Neuronal stem cell (in vitro differentiated cells): Measurements from ENCODE around the gene SSRP1.

ENCODE experiments used
- DNase-seq: peaks from one replicate; pipeline ENCODE4 v3.0.0-alpha.2; 2013; ENCODE audit warnings: low spot score
- H2AFZ ChIP-seq: one replicate; pipeline ENCODE4 v1.6.1; 2013; ENCODE audit warnings: mild to moderate bottlenecking, low read length, inconsistent platforms
- H2AK5ac ChIP-seq: 2 replicates; pipeline ENCODE4 v1.6.1; 2013; ENCODE audit warnings: low read depth, mild to moderate bottlenecking, inconsistent platforms, low read length, moderate library complexity, mixed read lengths
- H2BK120ac ChIP-seq: 2 replicates; pipeline ENCODE4 v1.6.1; 2013; ENCODE audit warnings: low read depth, mild to moderate bottlenecking, inconsistent platforms, low read length, moderate library complexity, mixed read lengths
- H2BK12ac ChIP-seq: one replicate; pipeline ENCODE4 v1.6.1; 2013; ENCODE audit warnings: low read length, inconsistent platforms
- H2BK15ac ChIP-seq: 2 replicates; pipeline ENCODE4 v1.6.1; 2013; ENCODE audit warnings: mild to moderate bottlenecking, low read length, inconsistent platforms, mixed read lengths
- H2BK5ac ChIP-seq: one replicate; pipeline ENCODE4 v1.6.1; 2013; ENCODE audit warnings: inconsistent platforms, mild to moderate bottlenecking, low read length, moderate library complexity
- H3K14ac ChIP-seq: one replicate; pipeline ENCODE4 v1.6.1; 2013; ENCODE audit warnings: low read length, inconsistent platforms
- H3K18ac ChIP-seq: 2 replicates; pipeline ENCODE4 v1.6.1; 2013; ENCODE audit warnings: low read length, inconsistent platforms
- H3K23ac ChIP-seq: 2 replicates; pipeline ENCODE4 v1.6.1; 2013; ENCODE audit warnings: low read depth, mild to moderate bottlenecking, mixed read lengths, low read length, inconsistent platforms; ENCODE audit not compliant: poor library complexity
- H3K27ac ChIP-seq: replicated peaks from 3 replicates; pipeline ENCODE4 v1.5.1; 2013; ENCODE audit warnings: low read length, inconsistent platforms
- H3K27me3 ChIP-seq, 3 experiments: 2 replicates each; pipeline ENCODE4 v1.6.1; 2013; ENCODE audit warnings: low read length in 3 of 3, mild to moderate bottlenecking in 2 of 3, inconsistent platforms in 1 of 3, low read depth in 1 of 3, mixed read lengths in 1 of 3, moderate library complexity in 1 of 3; ENCODE audit not compliant: control insufficient read depth in 3 of 3, insufficient read depth in 3 of 3
- H3K36me3 ChIP-seq, 2 donors: replicated peaks in 1 of 2; 2 replicates each; pipeline ENCODE4 v1.6.1; 2013; ENCODE audit warnings: low read length in 2 of 2; ENCODE audit not compliant: control insufficient read depth in 2 of 2, insufficient read depth in 2 of 2
- H3K4ac ChIP-seq: 2 replicates; pipeline ENCODE4 v1.6.1; 2013; ENCODE audit warnings: inconsistent platforms, mild to moderate bottlenecking, low read length, moderate library complexity
- H3K4me1 ChIP-seq, 2 donors: 1 replicate in 1 of 2; 2 replicates in 1 of 2; pipeline ENCODE4 v1.6.1; 2013; ENCODE audit warnings: low read length in 2 of 2, low read depth in 1 of 2; ENCODE audit not compliant: control insufficient read depth in 2 of 2, insufficient read depth in 1 of 2
- H3K4me2 ChIP-seq: one replicate; pipeline ENCODE4 v1.6.1; 2013; ENCODE audit warnings: mild to moderate bottlenecking, low read length, inconsistent platforms; ENCODE audit not compliant: insufficient read depth, poor library complexity, severe bottlenecking
- H3K4me3 ChIP-seq, 2 donors: 2 replicates each; pipeline ENCODE4 v1.5.1; 2013; ENCODE audit warnings: low read length in 2 of 2, mild to moderate bottlenecking in 2 of 2, inconsistent platforms in 1 of 2, moderate library complexity in 1 of 2
- H3K79me1 ChIP-seq: one replicate; pipeline ENCODE4 v1.6.1; 2013; ENCODE audit warnings: low read depth, mild to moderate bottlenecking, inconsistent platforms, low read length, moderate library complexity
- H3K9ac ChIP-seq: one replicate; pipeline ENCODE4 v1.6.1; 2013; ENCODE audit warnings: mild to moderate bottlenecking, low read depth, low read length, inconsistent platforms; ENCODE audit not compliant: poor library complexity
- H3K9me3 ChIP-seq, 2 donors: replicated peaks in 1 of 2; 2 replicates each; pipeline versions ENCODE3 to v1.6.1; 2013; ENCODE audit warnings: low read length in 2 of 2, mild to moderate bottlenecking in 2 of 2, inconsistent platforms in 1 of 2, low read depth in 1 of 2, mixed read lengths in 1 of 2, moderate library complexity in 1 of 2; ENCODE audit not compliant: control insufficient read depth in 2 of 2, insufficient read depth in 1 of 2
- H4K8ac ChIP-seq: one replicate; pipeline ENCODE4 v1.6.1; 2013; ENCODE audit warnings: low read depth, mild to moderate bottlenecking, inconsistent platforms, low read length, moderate library complexity
- H4K91ac ChIP-seq: one replicate; pipeline ENCODE4 v1.6.1; 2013; ENCODE audit warnings: low read length, low read depth, mild to moderate bottlenecking, inconsistent platforms; ENCODE audit not compliant: poor library complexity
- WGBS, 2 donors: extraction: QIAGEN DNeasy Blood & Tissue Kit; methylation state at CpG; one replicate each; pipeline ENCODE4 v1.1.7; 2013; ENCODE audit warnings: missing lambda C conversion rate in 2 of 2, mixed read lengths in 1 of 2; ENCODE audit not compliant: insufficient read length in 2 of 2, insufficient replicate concordance in 1 of 2; ENCODE audit errors: extremely low coverage in 2 of 2; 5-methylcytosine and 5-hydroxymethylcytosine counted together

SSRP1 gene

GRCh38 chr11:57359896-57360690, 24.4 kb upstream of the SSRP1 start:
- DNase-seq, result no peak
- H3K4me1 ChIP-seq, result peaks cover 3 to 4% of the 10 kb centered on the region in 2 donors
- no peak overlapping the region for H3K27ac ChIP-seq
- no peak overlapping the region for H4K8ac ChIP-seq
- peaks cover 0 to 28% (median 0%) of the 10 kb centered on the region in 3 experiments for H3K27me3 ChIP-seq
- H4K91ac ChIP-seq, result no peak overlapping the region
- no peak overlapping the region for H2BK5ac ChIP-seq
- no peak overlapping the region for H3K14ac ChIP-seq
- no peaks in the 10 kb centered on the region for H3K9me3 ChIP-seq
- H3K36me3 ChIP-seq, result no peaks in the 10 kb centered on the region
- no peak overlapping the region for H3K4ac ChIP-seq
- H2BK15ac ChIP-seq, result no peak overlapping the region
- no peak overlapping the region for H3K4me3 ChIP-seq
- H2AK5ac ChIP-seq, result no peak overlapping the region
- no peak overlapping the region for H2BK120ac ChIP-seq
- no CpG with 5 or more reads among the region's 9 CpGs for WGBS, 2 donors
- H2BK12ac ChIP-seq, result no peak overlapping the region
- H3K4me2 ChIP-seq, result no peak overlapping the region
- H3K23ac ChIP-seq, result no peak overlapping the region
- H3K18ac ChIP-seq, result no peak overlapping the region
- H2AFZ ChIP-seq, result no peak overlapping the region
- no peak overlapping the region for H3K9ac ChIP-seq
- H3K79me1 ChIP-seq, result no peaks in the 10 kb centered on the region

GRCh38 chr11:57359396-57359795, 23.7 kb upstream of the SSRP1 start:
- Histone ChIP-seq H3K4me2 (no peak overlapping the region), H2BK12ac (no peak overlapping the region), H3K4me3 (no peak overlapping the region), H2BK120ac (no peak overlapping the region), H3K4me1 (peaks cover 0 to 2% of the 10 kb centered on the region in 2 donors), H3K18ac (peak overlapping the region; percentile 11), H2BK5ac (no peak overlapping the region), H2BK15ac (peak overlapping the region; percentile 35), H4K91ac (no peak overlapping the region), H3K9ac (no peak overlapping the region), H3K36me3 (no peaks in the 10 kb centered on the region), H2AK5ac (no peak overlapping the region), H3K27me3 (peaks cover 0 to 28% (median 0%) of the 10 kb centered on the region in 3 experiments), H4K8ac (no peak overlapping the region), H3K9me3 (no peaks in the 10 kb centered on the region), H2AFZ (no peak overlapping the region), H3K23ac (peak overlapping the region; percentile 51), H3K4ac (no peak overlapping the region), H3K79me1 (no peaks in the 10 kb centered on the region), H3K27ac (no peak overlapping the region), H3K14ac (peak overlapping the region; percentile 1)
- WGBS, 2 donors, result no CpG with 5 or more reads among the region's 5 CpGs
- DNase-seq, result no peak

- Histone ChIP-seq H2BK120ac (no peak overlapping the region), H3K9me3 (no peaks in the 10 kb centered on the region), H3K27me3 (peaks cover 0 to 27% (median 0%) of the 10 kb centered on the region in 3 experiments), H3K9ac (peak overlapping the region; percentile 68), H2BK5ac (no peak overlapping the region), H3K4ac (no peak overlapping the region), H3K18ac (no peak overlapping the region), H2BK12ac (no peak overlapping the region), H3K4me1 (peaks cover under 1 to 4% of the 10 kb centered on the region in 2 donors), H4K8ac (no peak overlapping the region), H3K4me2 (no peak overlapping the region), H3K23ac (peak overlapping the region; percentile 51), H2AFZ (peak overlapping the region; percentile 45), H3K79me1 (no peaks in the 10 kb centered on the region), H3K36me3 (no peaks in the 10 kb centered on the region), H2BK15ac (peak overlapping the region; percentile 35), H3K4me3 (no peak overlapping the region), H3K27ac (no peak overlapping the region), H2AK5ac (no peak overlapping the region), H3K14ac (peak overlapping the region; percentile 1), H4K91ac (no peak overlapping the region)
- no peak for DNase-seq
- WGBS, 2 donors, result no CpG with 5 or more reads among the region's 9 CpGs
Measured at GRCh38 chr11:57358991-57359390, 23.3 kb upstream of the SSRP1 start.

GRCh38 chr11:57358543-57358961, 22.9 kb upstream of the SSRP1 start:
- Histone ChIP-seq H3K79me1 (no peaks in the 10 kb centered on the region), H3K4me1 (peaks cover 3 to 6% of the 10 kb centered on the region in 2 donors), H3K27ac (no peak overlapping the region), H3K4me2 (no peak overlapping the region), H3K9ac (no peak overlapping the region), H3K4ac (no peak overlapping the region), H3K9me3 (no peaks in the 10 kb centered on the region), H2AK5ac (no peak overlapping the region), H2BK15ac (peak overlapping the region; percentile 35), H2AFZ (peak overlapping the region; percentile 45), H3K36me3 (no peaks in the 10 kb centered on the region), H3K27me3 (peaks cover 0 to 26% (median 0%) of the 10 kb centered on the region in 3 experiments), H3K14ac (no peak overlapping the region), H2BK5ac (no peak overlapping the region), H4K91ac (no peak overlapping the region), H4K8ac (no peak overlapping the region), H2BK12ac (no peak overlapping the region), H3K23ac (no peak overlapping the region), H3K4me3 (no peak overlapping the region), H2BK120ac (no peak overlapping the region), H3K18ac (no peak overlapping the region)
- DNase-seq, result no peak
- no CpG with 5 or more reads among the region's 9 CpGs for WGBS, 2 donors
